ENCODE measurements around the gene FNDC3A.

GRCh38 chr13:49210669-49211068, 235.0 kb downstream of the FNDC3A start:
- no peak for TF ChIP-seq CTCF (IDR thresholded peaks at IDR 0.05)
- TF ChIP-seq POLR2A (IDR thresholded peaks at IDR 0.05), result no peak

Measured in heart left ventricle (tissue), 13 donors.